Dermis blood vessel endothelial cell (primary cell): ENCODE results near the gene IL17F. TPM values are rescaled to one million over a fixed set of nuclear protein-coding genes. Genes with fewer than 3 reads are reported as not detected.

Source experiments
- DNase-seq: peaks from one replicate; pipeline ENCODE4 v3.0.0; 2010
- total RNA-seq: library from RNA; depleted of rRNA; stranded (reverse); fragments of >200 nt; gene quantifications from 2 replicates; pipeline ENCODE4 v1.2.3, GENCODE V29; 2014

IL17F gene
- total RNA-seq, 1 donor from 2014 or later, result not detected

GRCh38 chr6:52187098-52187497 lies 57.2 kb downstream of the IL17F start:
- no peak for DNase-seq

Other genes with a start within 250 kb of the IL17F start
- gene PKHD1, start 156.9 kb downstream of the IL17F start, total RNA-seq, result 0.09 and 0.17 TPM in 2 replicates
- gene IL17A, start 58.1 kb downstream of the IL17F start, total RNA-seq, result not detected in 2 replicates
- gene MCM3, start 40.2 kb upstream of the IL17F start, total RNA-seq, result 78.8 and 117 TPM in 2 replicates
- gene PAQR8, start 117.7 kb upstream of the IL17F start, total RNA-seq, result 12.4 and 19.4 TPM in 2 replicates
- 9.9 and 11.3 TPM in 2 replicates for gene EFHC1, start 175.8 kb upstream of the IL17F start, total RNA-seq